ENCODE data around the gene GHR.

The GHR gene

DNA sequence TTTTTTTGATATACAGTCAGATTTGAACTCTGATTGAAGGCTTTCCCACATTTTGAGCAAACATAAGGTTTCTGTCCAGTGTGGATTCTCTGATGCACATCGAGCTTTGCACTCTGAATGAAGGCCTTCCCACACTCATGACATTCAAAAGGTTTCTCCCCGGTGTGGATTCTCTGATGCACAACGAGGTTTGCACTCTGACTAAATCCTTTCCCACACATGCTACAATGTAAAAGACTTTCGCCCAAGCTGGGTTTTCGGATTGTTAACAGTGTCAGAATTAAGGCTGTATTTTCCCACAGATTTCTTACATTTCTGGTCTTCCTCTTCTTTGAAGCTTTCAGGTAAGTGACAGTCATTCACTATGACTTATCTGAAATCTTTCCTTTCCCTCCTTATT lies 44.3 kb downstream of the GHR start:
- no peak for DNase-seq

DNA sequence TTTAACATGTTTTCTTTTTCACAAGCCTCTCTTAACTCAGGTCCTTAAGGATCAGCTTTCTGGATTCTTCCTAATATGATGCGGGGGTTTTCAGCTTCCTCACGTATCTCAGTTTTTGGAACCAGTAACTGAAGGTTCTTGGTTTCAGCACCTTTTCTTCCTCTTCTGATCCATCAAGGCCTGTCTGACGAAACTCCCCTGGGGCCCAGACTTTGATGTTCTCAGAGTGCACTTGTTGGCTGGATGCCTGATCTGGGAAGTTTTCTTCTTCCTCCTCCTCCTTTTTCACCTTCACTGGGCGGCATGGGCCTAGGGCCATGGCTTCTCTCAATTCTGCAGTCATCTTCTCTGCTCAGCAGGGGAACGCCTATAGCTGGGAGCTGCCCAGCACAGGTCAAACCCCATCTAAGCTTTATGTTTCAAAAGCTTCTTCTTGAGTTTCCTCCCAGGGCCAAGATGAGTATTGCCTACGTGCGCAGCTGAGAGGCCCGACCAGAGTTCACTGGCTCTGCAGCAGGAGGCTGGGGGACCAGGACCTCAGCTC lies 44.8 kb downstream of the GHR start:
- no peak for DNase-seq

GRCh38 chr5:42483472-42484154 lies 60.4 kb downstream of the GHR start:
- DNase-seq, result no peak

DNA sequence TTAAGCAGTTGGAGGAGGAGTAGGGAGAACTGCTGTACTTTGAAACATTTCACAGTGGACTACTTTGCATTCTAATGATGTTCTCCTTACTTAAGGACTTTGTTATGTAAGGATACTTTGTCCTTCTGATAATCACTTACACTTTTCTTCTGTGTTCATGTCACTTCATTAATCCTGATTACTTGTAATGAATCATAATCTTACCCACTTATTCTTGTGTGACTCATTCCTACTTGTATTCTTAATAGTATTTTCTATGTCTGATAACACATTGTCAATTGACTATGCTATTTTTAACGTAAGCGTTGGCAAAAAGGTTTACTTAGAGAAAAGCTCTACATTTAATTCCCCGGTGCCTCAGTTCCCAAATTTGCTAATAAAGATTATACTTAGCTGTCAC lies 63.8 kb downstream of the GHR start:
- DNase-seq, result no peak

- no peak for DNase-seq
Measured at GRCh38 chr5:42487821-42488220, 64.6 kb downstream of the GHR start.

DNA sequence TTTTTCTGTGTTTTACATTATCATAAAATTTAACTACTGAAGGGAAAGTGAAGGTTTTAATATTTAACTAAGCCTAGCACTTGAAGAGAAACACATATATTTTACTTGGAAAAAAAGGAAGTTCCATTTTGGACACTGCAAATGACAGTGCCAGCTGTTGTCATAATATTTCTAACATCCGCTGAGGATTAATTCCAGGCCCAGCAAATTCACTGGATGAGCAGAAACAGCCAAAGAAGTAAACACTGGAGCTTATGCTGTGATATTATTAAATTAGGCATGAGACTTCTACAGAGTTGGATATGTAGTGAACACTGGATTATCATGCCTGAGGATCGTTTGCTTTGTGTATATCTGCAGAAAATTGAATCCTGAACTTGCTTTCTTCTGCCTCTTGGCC lies 67.6 kb downstream of the GHR start:
- no peak for DNase-seq

GRCh38 chr5:42491699-42492098 lies 68.5 kb downstream of the GHR start:
- no peak for DNase-seq

- no peak for DNase-seq
Measured at GRCh38 chr5:42492974-42493373, 69.7 kb downstream of the GHR start.

GRCh38 chr5:42494414-42494813 lies 71.2 kb downstream of the GHR start:
- no peak for DNase-seq

DNA sequence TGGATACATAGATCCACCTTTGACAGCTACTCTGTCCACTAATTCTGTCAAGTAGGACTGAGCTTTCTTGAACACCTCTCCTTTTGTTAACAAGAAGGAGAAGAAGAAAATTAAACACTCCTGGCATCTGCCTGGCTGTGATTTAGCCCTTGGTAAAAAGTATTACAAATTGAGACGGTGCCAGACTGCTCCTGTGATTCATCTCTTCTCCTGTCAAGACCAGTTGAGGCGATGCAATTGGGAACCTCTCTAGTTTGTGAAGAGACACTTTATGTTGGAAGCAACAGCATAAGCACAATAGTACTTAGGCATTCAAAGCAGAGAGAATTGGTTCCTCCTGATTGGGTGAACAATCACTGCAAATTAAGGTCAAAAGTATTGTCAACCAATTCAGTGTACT lies 72.7 kb downstream of the GHR start:
- DNase-seq, result no peak

GRCh38 chr5:42496397-42497156 lies 73.3 kb downstream of the GHR start:
- DNase-seq, result no peak

GRCh38 chr5:42498000-42498399 lies 74.8 kb downstream of the GHR start:
- DNase-seq, result no peak

- no peak for DNase-seq
Measured at GRCh38 chr5:42499016-42499415, 75.8 kb downstream of the GHR start.

DNA sequence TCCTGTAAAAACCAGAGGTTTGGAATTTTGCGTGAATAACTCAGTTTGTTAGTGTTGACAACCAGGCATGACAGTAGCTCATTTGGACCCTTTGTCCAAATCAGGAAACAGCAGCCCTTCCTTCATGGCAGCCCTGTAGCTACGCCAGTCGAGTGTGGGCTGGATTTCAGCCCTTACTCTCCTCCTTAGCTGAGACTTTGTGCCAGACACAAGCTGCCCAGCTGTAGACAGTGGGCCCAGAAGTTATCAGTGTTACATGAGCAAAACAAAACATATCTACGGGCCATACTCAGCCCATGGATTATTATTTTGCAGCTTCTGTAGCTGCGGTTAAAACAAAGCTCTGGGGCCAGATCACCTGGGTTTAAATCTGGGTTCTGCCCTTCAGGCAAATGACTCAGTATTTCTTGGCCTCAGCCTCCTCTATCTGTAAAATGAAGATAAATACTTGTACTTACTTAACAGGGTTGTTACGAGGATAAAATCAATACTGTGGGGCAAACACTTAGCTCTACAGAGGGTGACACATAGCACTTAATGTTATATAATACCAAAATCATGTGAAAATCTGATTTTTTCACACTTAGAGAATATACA lies 76.9 kb downstream of the GHR start:
- DNase-seq, result no peak

DNA sequence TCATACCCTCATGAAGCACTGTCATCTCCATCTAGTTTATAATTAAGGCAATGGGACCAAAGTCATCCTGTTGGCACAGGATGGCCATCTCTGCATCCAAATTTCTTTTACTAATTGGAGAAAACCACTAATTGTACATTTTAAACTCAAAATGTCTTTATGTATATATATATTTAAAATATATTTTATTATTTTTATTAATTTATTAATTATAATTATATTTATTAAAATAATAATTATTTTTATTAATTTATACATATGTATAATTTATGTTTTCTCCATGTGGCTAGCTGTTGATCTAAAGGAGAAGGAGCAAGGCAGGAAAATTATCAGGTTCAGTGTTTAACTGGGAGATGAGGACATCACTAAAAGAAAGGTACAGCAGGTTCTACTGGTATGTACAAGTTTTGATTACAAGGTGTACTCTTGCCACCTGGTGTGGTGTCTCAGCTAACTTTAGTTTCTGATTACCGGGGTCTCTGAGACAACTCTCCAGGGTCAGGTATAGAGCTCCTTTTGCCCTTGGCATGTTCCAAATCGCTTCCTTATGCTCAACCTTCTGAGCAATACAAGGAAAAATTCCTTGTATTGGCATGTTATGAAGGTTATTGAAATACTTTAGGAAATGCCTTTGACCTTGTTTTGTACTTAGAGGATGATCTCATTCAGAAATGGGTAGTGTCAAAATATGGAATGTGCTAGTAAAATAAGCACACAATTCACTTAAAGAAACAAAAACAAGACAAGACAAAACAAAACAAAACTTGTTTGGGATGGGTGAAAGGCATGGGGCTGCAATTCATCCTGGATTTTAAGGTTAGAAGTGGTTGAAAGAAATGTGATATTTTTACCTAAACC lies 79.6 kb downstream of the GHR start:
- no peak for DNase-seq

- DNase-seq, result no peak
Measured at GRCh38 chr5:42506662-42507061, 83.4 kb downstream of the GHR start.

GRCh38 chr5:42507451-42508097 lies 84.3 kb downstream of the GHR start:
- DNase-seq, result no peak

- no peak for DNase-seq
Measured at GRCh38 chr5:42513246-42513645, 90.0 kb downstream of the GHR start.

DNA sequence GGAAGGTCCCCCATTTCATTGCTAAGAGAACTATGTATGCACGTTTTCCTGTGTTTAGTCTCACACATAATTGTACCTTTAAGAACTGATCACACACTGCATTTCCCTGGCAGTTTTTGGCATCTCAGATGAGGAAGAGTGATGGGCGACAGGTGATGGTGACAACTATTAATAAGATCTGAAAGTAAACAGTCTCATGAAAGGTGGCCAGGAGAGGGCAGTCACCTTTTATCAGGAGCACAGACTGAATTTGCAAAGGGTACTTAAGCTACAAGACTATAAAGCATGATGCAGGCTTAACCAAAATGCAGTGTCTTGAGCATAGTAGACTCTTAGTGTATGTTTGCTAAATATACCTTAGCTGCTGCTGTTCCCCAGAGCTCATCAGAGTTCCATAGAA lies 91.5 kb downstream of the GHR start:
- DNase-seq, result peak in 1 of 5 experiments; percentile 21

- no peak for DNase-seq
Measured at GRCh38 chr5:42515504-42515903, 92.3 kb downstream of the GHR start.

DNA sequence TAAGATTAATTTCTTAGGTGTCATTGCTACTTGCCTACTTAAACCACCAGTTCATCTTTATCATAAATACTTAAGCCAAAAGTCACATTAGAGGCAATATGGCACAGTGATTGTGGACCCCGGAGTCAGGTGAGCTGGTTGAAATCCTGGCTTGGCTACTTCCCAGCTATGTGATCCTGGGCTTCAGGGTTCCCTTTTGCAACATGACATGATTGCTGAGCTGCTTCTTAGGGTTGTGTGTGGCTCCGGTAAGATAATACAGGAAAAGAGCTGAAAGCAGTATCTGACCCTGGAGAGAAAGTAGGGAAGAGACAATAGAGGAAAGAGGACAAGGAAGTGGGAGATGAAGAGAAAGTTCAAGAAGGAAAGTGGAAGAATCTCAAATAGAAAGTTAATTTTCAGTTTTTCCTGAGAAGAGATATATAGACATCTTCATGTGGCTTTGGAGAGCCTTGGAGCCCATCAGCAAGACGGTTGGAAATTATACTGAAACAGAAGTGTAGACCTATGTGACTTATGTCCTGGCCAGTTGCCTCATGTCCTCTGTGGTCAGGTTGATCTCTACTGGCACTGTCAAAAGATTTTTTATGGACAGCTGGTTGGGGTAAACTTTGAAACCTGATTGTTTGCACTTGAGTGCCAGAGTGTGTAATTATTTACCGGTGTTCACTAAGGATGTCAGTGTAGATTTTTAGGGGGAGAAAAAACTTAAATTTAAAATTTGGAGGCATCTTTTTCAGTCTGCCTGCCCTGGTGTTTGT lies 93.2 kb downstream of the GHR start:
- DNase-seq, result no peak

- no peak for DNase-seq
Measured at GRCh38 chr5:42517164-42517563, 93.9 kb downstream of the GHR start.

All from T-helper 2 cell (primary cell).